HG03039 (cell line): ENCODE measurements around the gene CIPC.

ENCODE experiments used
- ATAC-seq: cut with Tn5 transposase; IDR thresholded peaks from one replicate; pipeline ENCODE4 v1.9.1; 2021; ENCODE audit warnings: mild to moderate bottlenecking, moderate library complexity; ENCODE audit not compliant: unreplicated experiment

CIPC gene

GRCh38 chr14:77069551-77069950, 28.5 kb upstream of the CIPC start:
- no peak for ATAC-seq

GRCh38 chr14:77071938-77072388, 26.1 kb upstream of the CIPC start:
- ATAC-seq, result no peak

GRCh38 chr14:77074969-77075368, 23.1 kb upstream of the CIPC start:
- ATAC-seq, result no peak

- ATAC-seq, result no peak
These were observed 21.9 kb upstream of the CIPC start for GRCh38 chr14:77076113-77076631.

- no peak for ATAC-seq
These were observed 21.0 kb upstream of the CIPC start for GRCh38 chr14:77077040-77077439.

GRCh38 chr14:77082356-77082755, 15.7 kb upstream of the CIPC start:
- no peak for ATAC-seq

GRCh38 chr14:77083082-77083481, 15.0 kb upstream of the CIPC start:
- no peak for ATAC-seq

- ATAC-seq, result no peak
These were observed 13.1 kb upstream of the CIPC start for GRCh38 chr14:77084985-77085384.

- no peak for ATAC-seq
These were observed 12.5 kb upstream of the CIPC start for GRCh38 chr14:77085538-77085937.

- no peak for ATAC-seq
These were observed 11.9 kb upstream of the CIPC start for GRCh38 chr14:77086017-77086727.

- ATAC-seq, result no peak
These were observed 11.1 kb upstream of the CIPC start for GRCh38 chr14:77086951-77087350.

- no peak for ATAC-seq
These were observed 10.4 kb upstream of the CIPC start for GRCh38 chr14:77087631-77088030.

- no peak for ATAC-seq
These were observed 9.8 kb upstream of the CIPC start for GRCh38 chr14:77088219-77088618.

- ATAC-seq, result no peak
These were observed 9.4 kb upstream of the CIPC start for GRCh38 chr14:77088645-77089044.

- no peak for ATAC-seq
These were observed 6.5 kb upstream of the CIPC start for GRCh38 chr14:77091518-77091917.

- no peak for ATAC-seq
These were observed 5.4 kb upstream of the CIPC start for GRCh38 chr14:77092676-77093075.

GRCh38 chr14:77094672-77095284, 3.3 kb upstream of the CIPC start:
- ATAC-seq, result no peak

- ATAC-seq, result no peak
These were observed 905 bp upstream of the CIPC start for GRCh38 chr14:77097006-77097699.

GRCh38 chr14:77098529-77099353, 683 bp downstream of the CIPC start:
- no peak for ATAC-seq

GRCh38 chr14:77099425-77100167, 1.5 kb downstream of the CIPC start:
- no peak for ATAC-seq
